Measurements from ENCODE around the gene SIPA1L2.

DNA sequence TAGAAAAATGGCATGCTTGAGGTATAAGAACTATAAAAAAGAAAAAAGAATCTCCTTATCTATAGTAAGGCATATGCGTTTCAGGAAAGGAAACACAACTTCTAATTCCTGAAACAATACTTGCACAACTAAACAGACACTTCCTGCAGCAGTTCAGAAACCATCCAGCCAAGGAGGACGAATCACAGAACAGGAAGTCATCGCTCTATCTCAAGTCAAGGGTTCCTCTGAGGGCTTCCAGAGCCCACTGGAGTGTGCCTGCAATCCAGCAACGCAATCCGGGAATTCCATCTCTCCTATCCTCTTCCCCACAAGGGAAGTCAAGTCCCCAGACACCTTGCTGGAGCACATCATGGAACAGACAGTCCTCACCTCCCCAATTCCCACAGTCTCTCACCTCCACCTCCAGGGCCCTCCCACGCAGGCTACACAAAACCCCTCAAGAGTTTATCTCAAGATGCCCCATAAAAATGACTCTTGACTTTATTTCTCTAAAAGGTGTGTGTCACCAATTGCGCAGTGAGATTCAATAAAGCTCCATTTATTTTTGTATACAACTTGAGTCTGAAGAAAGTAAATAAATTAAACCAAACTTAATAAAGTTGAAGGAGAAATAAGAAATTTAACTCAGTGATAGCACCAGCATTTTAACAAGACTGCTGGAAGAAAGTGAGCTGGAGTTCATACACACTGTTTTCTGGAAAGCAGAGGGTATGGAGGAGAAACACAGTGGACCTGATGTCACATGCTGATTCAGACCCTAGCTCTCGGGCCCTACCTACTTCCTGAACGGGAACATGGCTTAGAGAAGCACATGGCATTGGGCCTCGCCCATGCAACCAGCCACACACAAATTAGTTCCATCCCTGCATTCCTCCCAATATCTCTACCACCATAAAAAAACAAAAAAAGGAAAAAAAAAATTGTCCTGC, 39.9 kb downstream of the SIPA1L2 start:
- TF ChIP-seq, protein P1, sequence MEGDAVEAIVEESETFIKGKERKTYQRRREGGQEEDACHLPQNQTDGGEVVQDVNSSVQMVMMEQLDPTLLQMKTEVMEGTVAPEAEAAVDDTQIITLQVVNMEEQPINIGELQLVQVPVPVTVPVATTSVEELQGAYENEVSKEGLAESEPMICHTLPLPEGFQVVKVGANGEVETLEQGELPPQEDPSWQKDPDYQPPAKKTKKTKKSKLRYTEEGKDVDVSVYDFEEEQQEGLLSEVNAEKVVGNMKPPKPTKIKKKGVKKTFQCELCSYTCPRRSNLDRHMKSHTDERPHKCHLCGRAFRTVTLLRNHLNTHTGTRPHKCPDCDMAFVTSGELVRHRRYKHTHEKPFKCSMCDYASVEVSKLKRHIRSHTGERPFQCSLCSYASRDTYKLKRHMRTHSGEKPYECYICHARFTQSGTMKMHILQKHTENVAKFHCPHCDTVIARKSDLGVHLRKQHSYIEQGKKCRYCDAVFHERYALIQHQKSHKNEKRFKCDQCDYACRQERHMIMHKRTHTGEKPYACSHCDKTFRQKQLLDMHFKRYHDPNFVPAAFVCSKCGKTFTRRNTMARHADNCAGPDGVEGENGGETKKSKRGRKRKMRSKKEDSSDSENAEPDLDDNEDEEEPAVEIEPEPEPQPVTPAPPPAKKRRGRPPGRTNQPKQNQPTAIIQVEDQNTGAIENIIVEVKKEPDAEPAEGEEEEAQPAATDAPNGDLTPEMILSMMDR (IDR thresholded peaks at IDR 0.05) = no peak
- no peak for TF ChIP-seq POLR2AphosphoS5 (IDR thresholded peaks at IDR 0.05; ENCODE audit: insufficient read depth in 1 of 2, low read depth in 1 of 2)
- no peak for TF ChIP-seq POLR2A (IDR thresholded peaks at IDR 0.05)

All from vagina (tissue), 2 donors.